Hepatocyte (in vitro differentiated cells): ENCODE data around the gene ABCA2. TPM values are rescaled to one million over a fixed set of nuclear protein-coding genes. Genes with fewer than 3 reads are reported as not detected.

Experiments used
- DNase-seq: peaks from one replicate; pipeline ENCODE4 v3.0.0-alpha.2; 2016; ENCODE audit warnings: low spot score
- H2AFZ ChIP-seq: fragments of 200-600 bp; sonication (generic); 2 replicates; pipeline ENCODE4 v1.6.0; 2016; ENCODE audit warnings: antibody characterized with exemption, mild to moderate bottlenecking
- H3K27ac ChIP-seq: fragments of 200-600 bp; sonication (generic); 2 replicates; pipeline ENCODE4 v1.5.1; 2016; ENCODE audit warnings: mild to moderate bottlenecking
- H3K27me3 ChIP-seq: fragments of 200-600 bp; sonication (generic); 2 replicates; pipeline ENCODE4 v1.6.1; 2016
- H3K36me3 ChIP-seq: fragments of 200-600 bp; sonication (generic); replicated peaks from 2 replicates; pipeline ENCODE4 v1.5.1; 2016; ENCODE audit warnings: low read depth; ENCODE audit not compliant: insufficient read depth
- H3K4me1 ChIP-seq: fragments of 200-600 bp; sonication (generic); 2 replicates; pipeline ENCODE4 v1.5.1; 2016; ENCODE audit warnings: mild to moderate bottlenecking, moderate library complexity; ENCODE audit not compliant: insufficient read depth
- H3K4me2 ChIP-seq: fragments of 200-600 bp; sonication (generic); 2 replicates; pipeline ENCODE4 v1.6.0; 2016
- H3K4me3 ChIP-seq: fragments of 200-600 bp; sonication (generic); 2 replicates; pipeline ENCODE4 v1.5.1; 2016; ENCODE audit warnings: mild to moderate bottlenecking
- H3K79me2 ChIP-seq: fragments of 200-600 bp; sonication (generic); 2 replicates; pipeline ENCODE4 v1.6.0; 2017; ENCODE audit warnings: mild to moderate bottlenecking
- H3K9me2 ChIP-seq: fragments of 200-600 bp; sonication (generic); replicated peaks from 2 replicates; pipeline ENCODE4 v1.6.0; 2017; ENCODE audit warnings: mild to moderate bottlenecking; ENCODE audit not compliant: insufficient read depth
- H3K9me3 ChIP-seq: fragments of 200-600 bp; sonication (generic); 2 replicates; pipeline ENCODE4 v1.5.1; 2016; ENCODE audit warnings: low read depth, mild to moderate bottlenecking
- H4K20me1 ChIP-seq: fragments of 200-600 bp; sonication (generic); 2 replicates; pipeline ENCODE4 v1.6.0; 2016; ENCODE audit warnings: mild to moderate bottlenecking; ENCODE audit not compliant: insufficient read depth, poor library complexity, severe bottlenecking
- CTCF ChIP-seq: fragments of 200-600 bp; sonication (generic); IDR thresholded peaks from 2 replicates; pipeline ENCODE4 v1.5.1; 2016; ENCODE audit warnings: antibody characterized with exemption, mild to moderate bottlenecking; ENCODE audit not compliant: poor library complexity
- EZH2 ChIP-seq: fragments of 200-600 bp; sonication (generic); IDR thresholded peaks from 2 replicates; pipeline ENCODE4 v1.6.1; 2016; ENCODE audit warnings: antibody characterized with exemption, mild to moderate bottlenecking, borderline replicate concordance
- EZH2phosphoT487 ChIP-seq: fragments of 200-600 bp; sonication (generic); IDR thresholded peaks from one replicate; pipeline ENCODE4 v1.6.1; 2018; ENCODE audit warnings: antibody characterized with exemption, mild to moderate bottlenecking, low read depth, moderate library complexity; ENCODE audit not compliant: unreplicated experiment, severe bottlenecking
- WGBS: methylation state at CpG from one replicate; pipeline ENCODE4 v1.1.6; 2016; ENCODE audit warnings: low lambda C conversion rate; ENCODE audit errors: missing lambda C conversion rate; 5-methylcytosine and 5-hydroxymethylcytosine counted together
- polyA plus RNA-seq: library from polyadenylated mRNA; unstranded; fragments of >200 nt; fragmentation: Nextera tagmentation; extraction: Ambion mirVana; gene quantifications from 2 replicates; pipeline ENCODE4 v1.2.1, GENCODE V29; 2016
- total RNA-seq: library from RNA; depleted of rRNA; stranded (reverse); fragments of >200 nt; gene quantifications from 2 replicates; pipeline ENCODE4 v1.2.3, GENCODE V29; 2014

ABCA2 gene
- total and polyA plus RNA-seq, 2 experiments from 2014 or later: 14.6 to 15.6 TPM

- 98% methylated on average over 37 of the region's 45 CpGs for WGBS
- TF ChIP-seq EZH2 (no peak), CTCF (no peak), EZH2phosphoT487 (no peak)
- no peak overlapping the region for H3K4me3 ChIP-seq
- H3K4me2 ChIP-seq: no peak overlapping the region
- DNase-seq: no peak
- no peaks in the 10 kb centered on the region for H3K36me3 ChIP-seq
- H3K79me2 ChIP-seq: no peaks in the 10 kb centered on the region
- H2AFZ ChIP-seq: no peak overlapping the region
- H3K27me3 ChIP-seq: no peaks in the 10 kb centered on the region
- H3K9me2 ChIP-seq: no peaks in the 10 kb centered on the region
- no peaks in the 10 kb centered on the region for H4K20me1 ChIP-seq
- H3K4me1 ChIP-seq: no peaks in the 10 kb centered on the region
- H3K27ac ChIP-seq: no peak overlapping the region
- no peaks in the 10 kb centered on the region for H3K9me3 ChIP-seq
Observed at GRCh38 chr9:137017791-137018497, 10.1 kb downstream of the ABCA2 start.

- no peaks in the 10 kb centered on the region for H3K9me3 ChIP-seq
- TF ChIP-seq CTCF: no peak
- no peak for TF ChIP-seq EZH2
- TF ChIP-seq EZH2phosphoT487: no peak
- H3K36me3 ChIP-seq: no peaks in the 10 kb centered on the region
- no peak overlapping the region for H3K4me2 ChIP-seq
- DNase-seq: no peak
- no peak overlapping the region for H2AFZ ChIP-seq
- no peaks in the 10 kb centered on the region for H3K27me3 ChIP-seq
- H4K20me1 ChIP-seq: no peaks in the 10 kb centered on the region
- H3K4me3 ChIP-seq: no peak overlapping the region
- H3K9me2 ChIP-seq: no peaks in the 10 kb centered on the region
- WGBS: 96% methylated on average over 28 of the region's 28 CpGs
- H3K79me2 ChIP-seq: no peaks in the 10 kb centered on the region
- H3K27ac ChIP-seq: no peak overlapping the region
- H3K4me1 ChIP-seq: no peaks in the 10 kb centered on the region
Observed at GRCh38 chr9:137017071-137017470, 11.0 kb downstream of the ABCA2 start.

- DNase-seq: no peak
- H3K4me2 ChIP-seq: no peak overlapping the region
- no peaks in the 10 kb centered on the region for H3K9me3 ChIP-seq
- no peaks in the 10 kb centered on the region for H3K9me2 ChIP-seq
- no peaks in the 10 kb centered on the region for H3K79me2 ChIP-seq
- no peak for TF ChIP-seq EZH2phosphoT487
- no peak for TF ChIP-seq CTCF
- no peak for TF ChIP-seq EZH2
- no peaks in the 10 kb centered on the region for H4K20me1 ChIP-seq
- H3K27ac ChIP-seq: no peak overlapping the region
- 97% methylated on average over 13 of the region's 16 CpGs for WGBS
- no peaks in the 10 kb centered on the region for H3K36me3 ChIP-seq
- no peaks in the 10 kb centered on the region for H3K27me3 ChIP-seq
- no peaks in the 10 kb centered on the region for H3K4me1 ChIP-seq
- H3K4me3 ChIP-seq: no peak overlapping the region
- H2AFZ ChIP-seq: no peak overlapping the region
Observed at GRCh38 chr9:137016436-137016835, 11.6 kb downstream of the ABCA2 start.
